ENCODE results near the gene CASKIN2. TPM values are rescaled to one million over a fixed set of nuclear protein-coding genes. Genes with fewer than 3 reads are reported as not detected.

CASKIN2 gene
- total RNA-seq, 2 experiments from 2014 or later: 1.0 to 1.1 TPM

DNA sequence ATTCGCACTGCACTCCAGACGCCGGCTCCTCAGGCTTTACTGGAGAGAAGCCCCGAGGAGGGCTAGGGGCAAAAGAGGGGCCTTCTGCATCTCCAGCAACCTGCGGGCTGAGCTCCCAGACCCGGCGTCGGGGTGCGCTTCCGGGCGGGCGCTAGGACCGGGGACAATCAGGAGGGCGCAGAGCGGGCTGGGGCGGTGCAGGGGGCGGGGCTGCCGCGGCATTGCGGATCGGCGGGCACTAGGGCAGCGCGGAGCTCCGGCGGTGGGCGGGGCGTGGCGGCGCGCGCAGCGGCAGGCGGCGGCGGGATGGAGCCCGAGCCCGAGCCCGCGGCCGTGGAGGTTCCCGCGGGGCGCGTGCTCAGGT is 900 bp upstream of the CASKIN2 start, which contains the start of gene TSEN54:
Gene TSEN54 (plus strand): TSS at position 274 of the 364 bp plus-strand sequence. CDS start 33 bp downstream, at position 307.
- Mint-ChIP-seq H3K27ac (no peak within 1 kb of the TSS), H3K9me3 (no peaks in the 10 kb centered on the region), H3K27me3 (ENCODE audit: low read depth) (no peaks in the 10 kb centered on the region), H3K36me3 (ENCODE audit: low read depth) (peaks cover 18% of the 10 kb centered on the region), H3K4me3 (peak within 1 kb of the TSS; percentile 81), H3K4me1 (ENCODE audit: low read depth) (peaks cover 23% of the 10 kb centered on the region)
- intact Hi-C loops (cut with micrococcal nuclease): loop anchor here (1.0 to 10.0 kb wide), 8 partner anchors 9 to 251 kb away; partner anchors contain the start of genes GGA3, LLGL2, MRPS7 and RECQL5
- CTCF ChIA-PET: interaction anchor here (0.7 to 1.3 kb wide), 14 partner anchors 9 to 554 kb away, joined by 3 to 5 read pairs (median 3); partner anchors contain the start of genes LLGL2, SLC25A19 and TMEM94
- peak; percentile 97 for DNase-seq

- no peaks in the 10 kb centered on the region for H3K27me3 Mint-ChIP-seq (ENCODE audit: low read depth)
- peak overlapping the region; percentile 62 for H3K4me3 Mint-ChIP-seq
- no peak for DNase-seq
- H3K4me1 Mint-ChIP-seq (ENCODE audit: low read depth): peaks cover 23% of the 10 kb centered on the region
- intact Hi-C loops (cut with micrococcal nuclease): loop anchor here (5.0 to 10.0 kb wide), 2 partner anchors 237 to 250 kb away; partner anchors contain the start of genes GGA3 and MRPS7
- no peak overlapping the region for H3K27ac Mint-ChIP-seq
- H3K9me3 Mint-ChIP-seq: no peaks in the 10 kb centered on the region
- CTCF ChIA-PET: interaction anchor here (0.7 to 1.9 kb wide), 2 partner anchors 12 to 58 kb away, joined by 3 to 6 read pairs; no protein-coding TSS in a partner anchor
- H3K36me3 Mint-ChIP-seq (ENCODE audit: low read depth): peaks cover 17% of the 10 kb centered on the region
Measured at GRCh38 chr17:75514919-75515495, 330 bp downstream of the CASKIN2 start.

DNA sequence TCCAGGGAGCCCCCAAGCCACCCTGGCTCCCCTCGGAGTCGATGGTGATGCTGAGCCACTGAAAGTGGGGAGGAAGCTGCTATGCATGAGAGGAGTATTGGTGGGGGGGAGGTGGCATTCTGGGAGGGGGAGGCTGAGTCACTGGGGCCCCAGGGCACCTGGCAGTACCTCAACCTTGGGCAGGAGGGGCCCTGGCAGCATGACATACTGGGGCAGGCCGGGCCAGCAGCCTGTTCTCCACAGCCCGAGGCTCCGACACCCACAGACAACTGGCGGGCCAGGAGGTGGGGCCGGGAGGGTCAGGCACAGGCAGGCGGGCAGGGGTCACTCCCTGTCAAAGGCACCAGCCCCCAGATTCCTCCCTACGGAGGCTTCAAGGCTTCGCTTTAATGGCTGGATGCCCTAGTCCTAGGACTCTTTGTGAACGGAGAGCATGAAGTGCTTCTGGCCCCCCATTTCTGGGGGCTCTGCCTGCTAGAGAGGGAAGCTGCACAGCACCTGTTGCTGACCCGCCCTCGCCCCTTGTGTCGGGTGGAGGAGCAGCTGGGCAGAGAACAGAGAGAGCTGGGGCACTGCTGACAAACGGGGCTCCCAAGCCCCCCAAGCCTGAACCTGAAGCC is 928 bp downstream of the CASKIN2 start:
- no peaks in the 10 kb centered on the region for H3K9me3 Mint-ChIP-seq
- intact Hi-C loops (cut with micrococcal nuclease): loop anchor here (10.0 kb wide), 1 partner anchor 250 kb away; the partner anchor contains the start of genes GGA3 and MRPS7
- H3K27ac Mint-ChIP-seq: no peak overlapping the region
- CTCF ChIA-PET: interaction anchor here (0.6 to 1.9 kb wide), 5 partner anchors 11 to 192 kb away, joined by 3 to 6 read pairs (median 3); no protein-coding TSS in a partner anchor
- H3K4me3 Mint-ChIP-seq: peak overlapping the region; percentile 52
- H3K4me1 Mint-ChIP-seq (ENCODE audit: low read depth): peaks cover 23% of the 10 kb centered on the region
- H3K27me3 Mint-ChIP-seq (ENCODE audit: low read depth): no peaks in the 10 kb centered on the region
- peaks cover 13% of the 10 kb centered on the region for H3K36me3 Mint-ChIP-seq (ENCODE audit: low read depth)
- DNase-seq: no peak

DNA sequence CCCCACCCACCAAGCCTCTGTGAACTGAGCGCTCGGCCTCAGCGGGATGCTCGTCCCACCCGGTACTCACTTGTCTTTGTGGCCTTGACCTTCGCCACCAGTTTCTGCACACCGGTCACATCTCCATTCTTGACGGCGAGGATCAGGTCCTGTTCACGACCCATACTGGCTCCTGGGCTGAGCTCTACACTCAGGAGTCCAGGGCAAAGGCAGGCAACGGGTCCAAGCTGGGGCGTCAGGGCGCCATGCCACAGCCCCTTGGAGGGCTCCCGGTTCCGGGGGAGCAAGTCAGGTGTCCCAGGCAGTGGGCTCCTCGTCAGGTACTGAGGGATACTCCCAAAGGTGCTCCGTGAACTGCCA is 1.7 kb downstream of the CASKIN2 start:
- intact Hi-C loops (cut with micrococcal nuclease): loop anchor here (10.0 kb wide), 1 partner anchor 249 kb away; the partner anchor contains the start of genes GGA3 and MRPS7
- Mint-ChIP-seq H3K27me3 (ENCODE audit: low read depth) (no peaks in the 10 kb centered on the region), H3K9me3 (no peaks in the 10 kb centered on the region), H3K4me1 (ENCODE audit: low read depth) (peaks cover 19% of the 10 kb centered on the region), H3K36me3 (ENCODE audit: low read depth) (peaks cover 10% of the 10 kb centered on the region), H3K27ac (no peak overlapping the region), H3K4me3 (no peak overlapping the region)
- CTCF ChIA-PET: interaction anchor here (0.6 to 1.9 kb wide), 4 partner anchors 10 to 191 kb away, joined by 3 to 6 read pairs (median 3); no protein-coding TSS in a partner anchor
- no peak for DNase-seq

GRCh38 chr17:75512926-75513640 is 2.3 kb downstream of the CASKIN2 start:
- no peak for DNase-seq
- Mint-ChIP-seq H3K27ac (no peak overlapping the region), H3K4me3 (no peak overlapping the region), H3K9me3 (no peaks in the 10 kb centered on the region), H3K27me3 (ENCODE audit: low read depth) (no peaks in the 10 kb centered on the region), H3K36me3 (ENCODE audit: low read depth) (peaks cover 5% of the 10 kb centered on the region), H3K4me1 (ENCODE audit: low read depth) (peaks cover 14% of the 10 kb centered on the region)
- intact Hi-C loops (cut with micrococcal nuclease): loop anchor here (10.0 kb wide), 1 partner anchor 248 kb away; the partner anchor contains the start of genes GGA3 and MRPS7
- CTCF ChIA-PET: interaction anchor here (1.0 to 1.9 kb wide), 3 partner anchors 10 to 190 kb away, joined by 3 to 6 read pairs (median 3); no protein-coding TSS in a partner anchor

GRCh38 chr17:75511610-75512575 is 3.4 kb downstream of the CASKIN2 start:
- Mint-ChIP-seq H3K27ac (no peak overlapping the region), H3K9me3 (no peaks in the 10 kb centered on the region), H3K4me1 (ENCODE audit: low read depth) (peaks cover 2% of the 10 kb centered on the region), H3K27me3 (ENCODE audit: low read depth) (no peaks in the 10 kb centered on the region), H3K4me3 (no peak overlapping the region), H3K36me3 (ENCODE audit: low read depth) (no peaks in the 10 kb centered on the region)
- intact Hi-C loops (cut with micrococcal nuclease): loop anchor here (10.0 kb wide), 1 partner anchor 247 kb away; the partner anchor contains the start of genes GGA3 and MRPS7
- DNase-seq: no peak
- CTCF ChIA-PET: interaction anchor here (0.7 to 0.8 kb wide), 3 partner anchors 16 to 86 kb away, joined by 3 to 4 read pairs (median 3); no protein-coding TSS in a partner anchor

DNA sequence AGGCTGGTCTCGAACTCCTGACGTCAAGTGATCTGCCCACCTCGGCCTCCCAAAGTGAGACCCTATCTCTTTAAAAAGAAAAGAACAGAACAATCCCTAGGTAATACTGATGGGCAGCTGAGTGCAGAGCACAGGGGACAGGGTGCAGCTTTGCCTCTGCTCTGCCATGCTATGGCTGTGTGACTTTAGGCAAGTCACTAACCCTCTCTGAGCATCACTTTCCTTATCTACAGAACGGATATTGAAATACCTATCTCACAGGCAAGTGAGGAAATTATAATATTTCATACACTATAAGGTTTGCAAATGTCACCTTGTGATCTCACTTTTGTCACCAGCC is 4.1 kb downstream of the CASKIN2 start:
- Mint-ChIP-seq H3K4me1 (ENCODE audit: low read depth) (peaks cover 2% of the 10 kb centered on the region), H3K27me3 (ENCODE audit: low read depth) (no peaks in the 10 kb centered on the region), H3K9me3 (no peaks in the 10 kb centered on the region), H3K4me3 (no peak overlapping the region), H3K27ac (no peak overlapping the region), H3K36me3 (ENCODE audit: low read depth) (no peaks in the 10 kb centered on the region)
- no peak for DNase-seq
- intact Hi-C loops (cut with micrococcal nuclease): loop anchor here (10.0 kb wide), 1 partner anchor 246 kb away; the partner anchor contains the start of genes GGA3 and MRPS7
- CTCF ChIA-PET: interaction anchor here (0.7 to 0.8 kb wide), 3 partner anchors 17 to 86 kb away, joined by 3 to 4 read pairs (median 3); no protein-coding TSS in a partner anchor

DNA sequence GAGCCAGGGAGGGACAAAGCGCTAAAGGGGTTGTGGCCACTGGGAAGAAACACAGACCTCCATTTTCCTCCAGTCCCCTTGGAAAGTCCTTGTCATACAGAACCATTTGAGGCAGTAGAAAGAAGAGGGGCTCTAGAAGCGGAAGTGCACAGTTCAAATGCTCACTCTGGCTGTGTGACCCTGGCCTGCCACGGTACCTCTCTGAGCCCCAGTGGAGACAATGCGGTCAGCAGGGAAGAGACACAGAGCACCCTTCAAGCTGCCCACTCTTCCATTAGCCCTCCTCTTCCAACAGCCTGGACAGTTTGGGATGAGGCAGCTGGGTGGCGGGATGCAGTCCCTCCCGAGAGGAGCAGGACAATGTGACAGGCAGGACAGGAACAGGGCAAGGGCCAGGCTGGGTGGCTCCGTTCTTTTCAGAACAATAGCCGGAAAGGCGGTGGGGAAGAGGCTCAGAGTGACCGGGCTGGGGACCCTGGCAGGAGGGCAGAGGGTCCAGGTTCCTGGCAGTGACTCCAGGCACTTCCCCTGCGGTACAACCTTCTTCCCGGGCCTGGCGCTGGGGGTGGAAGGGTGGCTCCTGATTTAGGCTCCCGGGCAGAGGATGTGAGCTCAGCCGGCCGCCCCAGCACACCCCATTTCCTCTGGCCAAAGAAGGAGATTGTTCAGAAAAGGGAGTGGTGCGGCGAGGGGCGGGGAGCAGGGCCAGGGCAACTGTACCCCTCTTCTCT is 5.6 kb downstream of the CASKIN2 start:
- Mint-ChIP-seq H3K36me3 (ENCODE audit: low read depth) (no peaks in the 10 kb centered on the region), H3K4me1 (ENCODE audit: low read depth) (peaks cover 2% of the 10 kb centered on the region), H3K27ac (no peak overlapping the region), H3K27me3 (ENCODE audit: low read depth) (no peaks in the 10 kb centered on the region), H3K9me3 (no peaks in the 10 kb centered on the region), H3K4me3 (no peak overlapping the region)
- no peak for DNase-seq
- CTCF ChIA-PET: interaction anchor here (1.5 kb wide), 1 partner anchor 240 kb away, joined by 3 read pairs; no protein-coding TSS in a partner anchor
- intact Hi-C loops (cut with micrococcal nuclease): loop anchor here (10.0 kb wide), 1 partner anchor 245 kb away; the partner anchor contains the start of genes GGA3 and MRPS7

- no peaks in the 10 kb centered on the region for H3K36me3 Mint-ChIP-seq (ENCODE audit: low read depth)
- no peaks in the 10 kb centered on the region for H3K27me3 Mint-ChIP-seq (ENCODE audit: low read depth)
- no peaks in the 10 kb centered on the region for H3K4me1 Mint-ChIP-seq (ENCODE audit: low read depth)
- intact Hi-C loops (cut with micrococcal nuclease): no loop called here
- H3K27ac Mint-ChIP-seq: no peak overlapping the region
- CTCF ChIA-PET: interaction anchor here (1.5 kb wide), 1 partner anchor 239 kb away, joined by 3 read pairs; no protein-coding TSS in a partner anchor
- H3K4me3 Mint-ChIP-seq: no peak overlapping the region
- DNase-seq: no peak
- no peaks in the 10 kb centered on the region for H3K9me3 Mint-ChIP-seq
Measured at GRCh38 chr17:75508931-75509361, 6.4 kb downstream of the CASKIN2 start.

- CTCF ChIA-PET: no interaction called here
- DNase-seq: no peak
- Mint-ChIP-seq H3K4me1 (ENCODE audit: low read depth) (no peaks in the 10 kb centered on the region), H3K27ac (no peak overlapping the region), H3K9me3 (no peaks in the 10 kb centered on the region), H3K27me3 (ENCODE audit: low read depth) (no peaks in the 10 kb centered on the region), H3K4me3 (no peak overlapping the region), H3K36me3 (ENCODE audit: low read depth) (no peaks in the 10 kb centered on the region)
- intact Hi-C loops (cut with micrococcal nuclease): no loop called here
Measured at GRCh38 chr17:75507733-75508719, 7.3 kb downstream of the CASKIN2 start.
